ENCODE results near the gene XDH. TPM values are rescaled to one million over a fixed set of nuclear protein-coding genes. Genes with fewer than 3 reads are reported as not detected.

XDH gene
- total and polyA plus RNA-seq, 2 donors (not counting 1 experiment from before 2014, with no cell fraction given): 0.50 to 0.59 TPM

GRCh38 chr2:31388736-31389135 is 25.8 kb downstream of the XDH start:
- Histone ChIP-seq H3K9me3 (ENCODE audit: control insufficient read depth, insufficient read depth, low read depth, low read length) (no peaks in the 10 kb centered on the region), H3K9ac (ENCODE audit: insufficient read depth, low read length) (no peak overlapping the region), H4K20me1 (ENCODE audit: control insufficient read depth, extremely low read depth, insufficient read depth, low read length) (no peaks in the 10 kb centered on the region), H3K4me3 (replicated peaks in 1 of 4; ENCODE audit: control extremely low read depth in 1 of 4, insufficient read depth in 1 of 4, low read depth in 3 of 4, low read length in 4 of 4) (no peak overlapping the region), H3K27me3 (ENCODE audit: control insufficient read depth, insufficient read depth, low read length) (no peaks in the 10 kb centered on the region), H3K79me2 (ENCODE audit: control insufficient read depth, insufficient read depth, low read length) (no peaks in the 10 kb centered on the region), H3K4me2 (ENCODE audit: extremely low read depth, insufficient read depth, low read length) (no peak overlapping the region), H3K36me3 (ENCODE audit: control insufficient read depth, insufficient read depth, low read length) (no peaks in the 10 kb centered on the region), H2AFZ (ENCODE audit: low read length) (no peak overlapping the region), H3K27ac (ENCODE audit: insufficient read depth, low read length) (no peak overlapping the region), H3K4me1 (ENCODE audit: control insufficient read depth, extremely low read depth, insufficient read depth, low read length) (peaks cover 12% of the 10 kb centered on the region)
- TF ChIP-seq EZH2 (IDR thresholded peaks at IDR 0.05; ENCODE audit: low read length, missing control alignments): no peak
- TF ChIP-seq CTCF (conservative IDR thresholded peaks at IDR 0.05 in 1 of 2, IDR thresholded peaks at IDR 0.05 in 1 of 2; ENCODE audit: low read depth in 1 of 2, low read length in 2 of 2): no peak
- DNase-seq (ENCODE audit: low read depth in 2 of 2): no peak

GRCh38 chr2:31387850-31388249 is 26.7 kb downstream of the XDH start:
- no peak overlapping the region for H3K4me2 ChIP-seq (ENCODE audit: extremely low read depth, insufficient read depth, low read length)
- DNase-seq (ENCODE audit: low read depth in 2 of 2): no peak
- no peaks in the 10 kb centered on the region for H3K27me3 ChIP-seq (ENCODE audit: control insufficient read depth, insufficient read depth, low read length)
- no peak overlapping the region for H3K4me3 ChIP-seq (replicated peaks in 1 of 4; ENCODE audit: control extremely low read depth in 1 of 4, insufficient read depth in 1 of 4, low read depth in 3 of 4, low read length in 4 of 4)
- TF ChIP-seq CTCF (conservative IDR thresholded peaks at IDR 0.05 in 1 of 2, IDR thresholded peaks at IDR 0.05 in 1 of 2; ENCODE audit: low read depth in 1 of 2, low read length in 2 of 2) (no peak), EZH2 (IDR thresholded peaks at IDR 0.05; ENCODE audit: low read length, missing control alignments) (no peak)
- H3K79me2 ChIP-seq (ENCODE audit: control insufficient read depth, insufficient read depth, low read length): no peaks in the 10 kb centered on the region
- H2AFZ ChIP-seq (ENCODE audit: low read length): no peak overlapping the region
- no peaks in the 10 kb centered on the region for H3K36me3 ChIP-seq (ENCODE audit: control insufficient read depth, insufficient read depth, low read length)
- no peaks in the 10 kb centered on the region for H4K20me1 ChIP-seq (ENCODE audit: control insufficient read depth, extremely low read depth, insufficient read depth, low read length)
- H3K27ac ChIP-seq (ENCODE audit: insufficient read depth, low read length): no peak overlapping the region
- no peaks in the 10 kb centered on the region for H3K9me3 ChIP-seq (ENCODE audit: control insufficient read depth, insufficient read depth, low read depth, low read length)
- H3K4me1 ChIP-seq (ENCODE audit: control insufficient read depth, extremely low read depth, insufficient read depth, low read length): peaks cover 19% of the 10 kb centered on the region
- H3K9ac ChIP-seq (ENCODE audit: insufficient read depth, low read length): no peak overlapping the region

- H3K27ac ChIP-seq (ENCODE audit: insufficient read depth, low read length): no peak overlapping the region
- no peak overlapping the region for H3K4me3 ChIP-seq (replicated peaks in 1 of 4; ENCODE audit: control extremely low read depth in 1 of 4, insufficient read depth in 1 of 4, low read depth in 3 of 4, low read length in 4 of 4)
- H2AFZ ChIP-seq (ENCODE audit: low read length): no peak overlapping the region
- H3K4me2 ChIP-seq (ENCODE audit: extremely low read depth, insufficient read depth, low read length): no peak overlapping the region
- TF ChIP-seq CTCF (conservative IDR thresholded peaks at IDR 0.05 in 1 of 2, IDR thresholded peaks at IDR 0.05 in 1 of 2; ENCODE audit: low read depth in 1 of 2, low read length in 2 of 2): peak in 1 of 2 donors; percentile 16
- TF ChIP-seq EZH2 (IDR thresholded peaks at IDR 0.05; ENCODE audit: low read length, missing control alignments): no peak
- H3K9me3 ChIP-seq (ENCODE audit: control insufficient read depth, insufficient read depth, low read depth, low read length): no peaks in the 10 kb centered on the region
- H3K27me3 ChIP-seq (ENCODE audit: control insufficient read depth, insufficient read depth, low read length): no peaks in the 10 kb centered on the region
- no peaks in the 10 kb centered on the region for H3K79me2 ChIP-seq (ENCODE audit: control insufficient read depth, insufficient read depth, low read length)
- DNase-seq (ENCODE audit: low read depth in 2 of 2): peak in 1 of 2 donors; percentile 11
- H4K20me1 ChIP-seq (ENCODE audit: control insufficient read depth, extremely low read depth, insufficient read depth, low read length): no peaks in the 10 kb centered on the region
- H3K9ac ChIP-seq (ENCODE audit: insufficient read depth, low read length): no peak overlapping the region
- peaks cover 22% of the 10 kb centered on the region for H3K4me1 ChIP-seq (ENCODE audit: control insufficient read depth, extremely low read depth, insufficient read depth, low read length)
- no peaks in the 10 kb centered on the region for H3K36me3 ChIP-seq (ENCODE audit: control insufficient read depth, insufficient read depth, low read length)
These were observed 27.9 kb downstream of the XDH start for GRCh38 chr2:31386648-31387047.
